LoVo (cell line): ENCODE measurements around the gene ASB2.
A peak's percentile ranks its signal among the peaks of the same experiment; 100 is the strongest.

Source experiments
- DNase-seq: peaks from one replicate; pipeline ENCODE4 v3.0.0-alpha.2; 2016; ENCODE audit warnings: low spot score

The ASB2 gene

GRCh38 chr14:93950948-93951634 is 25.3 kb downstream of the ASB2 start:
- DNase-seq, result no peak

GRCh38 chr14:93949511-93950075 is 26.8 kb downstream of the ASB2 start:
- no peak for DNase-seq

GRCh38 chr14:93947282-93947681 is 29.1 kb downstream of the ASB2 start:
- DNase-seq, result no peak

GRCh38 chr14:93946541-93947090 is 29.8 kb downstream of the ASB2 start:
- DNase-seq, result no peak

- no peak for DNase-seq
Measured at GRCh38 chr14:93946104-93946503, 30.3 kb downstream of the ASB2 start.

GRCh38 chr14:93945070-93945399 is 31.3 kb downstream of the ASB2 start:
- no peak for DNase-seq

GRCh38 chr14:93944348-93945069 is 31.9 kb downstream of the ASB2 start:
- DNase-seq, result no peak

- no peak for DNase-seq
Measured at GRCh38 chr14:93943930-93944329, 32.4 kb downstream of the ASB2 start.

GRCh38 chr14:93943052-93943451 is 33.3 kb downstream of the ASB2 start:
- no peak for DNase-seq

- DNase-seq, result no peak
Measured at GRCh38 chr14:93941293-93941910, 35.0 kb downstream of the ASB2 start.

GRCh38 chr14:93940437-93940836 is 35.9 kb downstream of the ASB2 start:
- no peak for DNase-seq

- peak; percentile 41 for DNase-seq
Measured at GRCh38 chr14:93939304-93940229, 36.8 kb downstream of the ASB2 start.

GRCh38 chr14:93938751-93939303 is 37.5 kb downstream of the ASB2 start:
- DNase-seq, result no peak

GRCh38 chr14:93937519-93937918 is 38.9 kb downstream of the ASB2 start:
- DNase-seq, result no peak

GRCh38 chr14:93936926-93937325 is 39.4 kb downstream of the ASB2 start:
- DNase-seq, result no peak

GRCh38 chr14:93936245-93936644 is 40.1 kb downstream of the ASB2 start:
- peak; percentile 27 for DNase-seq

- no peak for DNase-seq
Measured at GRCh38 chr14:93935213-93935612, 41.2 kb downstream of the ASB2 start.

- no peak for DNase-seq
Measured at GRCh38 chr14:93932642-93933041, 43.7 kb downstream of the ASB2 start.

- DNase-seq, result no peak
Measured at GRCh38 chr14:93930989-93931307, 45.4 kb downstream of the ASB2 start.

GRCh38 chr14:93930296-93930988 is 45.9 kb downstream of the ASB2 start:
- DNase-seq, result no peak

GRCh38 chr14:93929657-93930056 is 46.7 kb downstream of the ASB2 start:
- DNase-seq, result no peak
